Measurements from ENCODE around the gene SMARCC2.

SMARCC2 gene

DNA sequence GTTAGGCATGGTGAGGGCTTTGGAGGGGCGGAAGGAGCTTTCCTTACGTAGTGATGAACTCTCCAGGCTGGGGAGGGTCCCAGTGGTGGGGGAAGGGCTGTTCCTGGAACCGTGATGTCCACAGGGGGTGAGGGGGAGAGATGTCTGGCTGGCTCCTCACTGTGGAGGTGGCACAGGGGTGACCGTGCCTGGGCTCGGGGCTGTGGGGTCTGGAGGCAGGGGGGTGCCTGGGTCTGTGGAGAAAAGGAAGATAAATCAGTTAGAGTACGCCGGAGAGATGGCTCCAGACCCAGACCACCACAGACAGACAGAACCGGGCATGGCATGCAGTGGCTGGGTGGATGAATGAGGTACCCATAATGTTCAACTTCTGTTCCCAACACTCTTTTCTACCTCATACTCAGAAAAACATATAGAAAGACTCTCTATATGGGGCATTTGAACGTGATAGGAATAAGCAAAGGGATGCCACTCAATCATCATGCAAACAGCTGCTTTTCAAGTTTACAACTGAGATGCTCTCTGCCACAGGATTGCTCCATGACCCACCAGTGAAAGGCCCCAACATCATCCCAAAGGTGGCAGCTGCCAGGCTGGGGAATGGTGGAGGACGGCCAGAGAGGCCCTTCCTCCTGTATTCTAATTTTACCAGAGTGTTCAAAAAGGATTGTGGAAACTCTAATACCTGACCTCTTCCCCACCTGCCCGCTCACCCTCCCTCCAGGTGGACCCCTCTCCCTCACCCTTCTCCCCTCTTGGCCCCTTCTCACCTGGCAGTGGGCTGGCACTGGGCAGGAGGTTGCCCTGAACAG lies 25.5 kb downstream of the SMARCC2 start:
- H3K27me3 ChIP-seq (ENCODE audit: low read depth, low read length) = no peaks in the 10 kb centered on the region
- TF ChIP-seq, protein P1, sequence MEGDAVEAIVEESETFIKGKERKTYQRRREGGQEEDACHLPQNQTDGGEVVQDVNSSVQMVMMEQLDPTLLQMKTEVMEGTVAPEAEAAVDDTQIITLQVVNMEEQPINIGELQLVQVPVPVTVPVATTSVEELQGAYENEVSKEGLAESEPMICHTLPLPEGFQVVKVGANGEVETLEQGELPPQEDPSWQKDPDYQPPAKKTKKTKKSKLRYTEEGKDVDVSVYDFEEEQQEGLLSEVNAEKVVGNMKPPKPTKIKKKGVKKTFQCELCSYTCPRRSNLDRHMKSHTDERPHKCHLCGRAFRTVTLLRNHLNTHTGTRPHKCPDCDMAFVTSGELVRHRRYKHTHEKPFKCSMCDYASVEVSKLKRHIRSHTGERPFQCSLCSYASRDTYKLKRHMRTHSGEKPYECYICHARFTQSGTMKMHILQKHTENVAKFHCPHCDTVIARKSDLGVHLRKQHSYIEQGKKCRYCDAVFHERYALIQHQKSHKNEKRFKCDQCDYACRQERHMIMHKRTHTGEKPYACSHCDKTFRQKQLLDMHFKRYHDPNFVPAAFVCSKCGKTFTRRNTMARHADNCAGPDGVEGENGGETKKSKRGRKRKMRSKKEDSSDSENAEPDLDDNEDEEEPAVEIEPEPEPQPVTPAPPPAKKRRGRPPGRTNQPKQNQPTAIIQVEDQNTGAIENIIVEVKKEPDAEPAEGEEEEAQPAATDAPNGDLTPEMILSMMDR (IDR thresholded peaks at IDR 0.05; ENCODE audit: low read depth, low read length) = no peak
- no peak for TF ChIP-seq EZH2phosphoT487 (IDR thresholded peaks at IDR 0.05; ENCODE audit: low read depth)
- peaks cover 15% of the 10 kb centered on the region for H3K4me1 ChIP-seq (ENCODE audit: low read length)
- H3K79me2 ChIP-seq (ENCODE audit: low read length) = peaks cover 23% of the 10 kb centered on the region
- no peak overlapping the region for H2AFZ ChIP-seq (ENCODE audit: low read depth, low read length)
- H3K9ac ChIP-seq (ENCODE audit: low read length) = no peak overlapping the region
- no peaks in the 10 kb centered on the region for H3K9me3 ChIP-seq (ENCODE audit: insufficient read depth, low read length)
- H3K4me2 ChIP-seq (ENCODE audit: low read length) = no peak overlapping the region
- H3K36me3 ChIP-seq (replicated peaks; ENCODE audit: low read depth, low read length) = peaks cover 68% of the 10 kb centered on the region
- no peak overlapping the region for H3K27ac ChIP-seq (ENCODE audit: low read length)
- H3K4me3 ChIP-seq (ENCODE audit: low read length) = no peak overlapping the region
- peaks cover 24% of the 10 kb centered on the region for H4K20me1 ChIP-seq (ENCODE audit: insufficient read depth, low read length)

DNA sequence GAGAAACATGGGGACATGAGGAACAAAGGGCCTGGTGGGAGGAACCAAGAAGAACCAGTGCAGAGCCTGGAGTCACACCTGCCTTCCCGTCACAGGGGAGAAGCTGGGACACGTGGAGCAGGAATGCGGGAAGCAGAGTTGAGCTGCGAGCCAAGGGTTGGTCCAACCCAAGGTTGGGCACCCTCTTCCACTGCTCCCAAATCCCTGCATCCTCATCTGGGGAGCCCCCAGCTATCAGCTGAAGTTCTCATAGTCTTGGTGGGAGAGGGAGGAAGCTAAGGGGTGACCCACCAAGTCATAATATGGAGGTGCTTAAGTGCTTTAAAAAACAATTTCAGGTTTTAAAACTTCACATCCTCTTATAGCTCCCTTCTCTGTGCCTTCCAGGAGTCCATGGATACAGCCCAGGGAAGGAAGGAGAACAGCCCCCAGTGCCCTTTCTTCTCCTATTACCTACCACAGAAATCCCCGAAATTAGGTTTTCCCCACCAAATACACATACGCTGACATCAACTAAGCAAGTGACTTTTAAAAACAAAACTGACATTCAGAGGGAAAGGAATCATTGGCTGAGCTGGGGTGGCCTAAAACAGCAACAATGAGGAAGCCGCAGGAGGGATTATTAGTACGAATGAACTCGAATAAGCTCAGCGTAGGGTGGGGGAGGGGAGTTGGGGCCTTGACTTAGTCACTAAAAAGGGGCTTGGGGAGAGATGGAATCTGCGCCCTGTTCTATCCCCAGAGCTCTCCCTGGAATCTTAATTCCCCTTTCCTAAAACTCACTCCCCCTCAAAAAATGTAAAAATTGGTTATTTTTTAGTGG lies 26.6 kb downstream of the SMARCC2 start:
- peaks cover 29% of the 10 kb centered on the region for H3K79me2 ChIP-seq (ENCODE audit: low read length)
- H3K36me3 ChIP-seq (replicated peaks; ENCODE audit: low read depth, low read length) = peaks cover 68% of the 10 kb centered on the region
- H3K4me3 ChIP-seq (ENCODE audit: low read length) = no peak overlapping the region
- peaks cover 24% of the 10 kb centered on the region for H4K20me1 ChIP-seq (ENCODE audit: insufficient read depth, low read length)
- no peaks in the 10 kb centered on the region for H3K27me3 ChIP-seq (ENCODE audit: low read depth, low read length)
- no peak overlapping the region for H3K9ac ChIP-seq (ENCODE audit: low read length)
- no peak overlapping the region for H3K27ac ChIP-seq (ENCODE audit: low read length)
- peaks cover 15% of the 10 kb centered on the region for H3K4me1 ChIP-seq (ENCODE audit: low read length)
- TF ChIP-seq, protein P1 (IDR thresholded peaks at IDR 0.05; ENCODE audit: low read depth, low read length) = no peak
- TF ChIP-seq EZH2phosphoT487 (IDR thresholded peaks at IDR 0.05; ENCODE audit: low read depth) = no peak
- no peak overlapping the region for H2AFZ ChIP-seq (ENCODE audit: low read depth, low read length)
- no peaks in the 10 kb centered on the region for H3K9me3 ChIP-seq (ENCODE audit: insufficient read depth, low read length)
- H3K4me2 ChIP-seq (ENCODE audit: low read length) = no peak overlapping the region

DNA sequence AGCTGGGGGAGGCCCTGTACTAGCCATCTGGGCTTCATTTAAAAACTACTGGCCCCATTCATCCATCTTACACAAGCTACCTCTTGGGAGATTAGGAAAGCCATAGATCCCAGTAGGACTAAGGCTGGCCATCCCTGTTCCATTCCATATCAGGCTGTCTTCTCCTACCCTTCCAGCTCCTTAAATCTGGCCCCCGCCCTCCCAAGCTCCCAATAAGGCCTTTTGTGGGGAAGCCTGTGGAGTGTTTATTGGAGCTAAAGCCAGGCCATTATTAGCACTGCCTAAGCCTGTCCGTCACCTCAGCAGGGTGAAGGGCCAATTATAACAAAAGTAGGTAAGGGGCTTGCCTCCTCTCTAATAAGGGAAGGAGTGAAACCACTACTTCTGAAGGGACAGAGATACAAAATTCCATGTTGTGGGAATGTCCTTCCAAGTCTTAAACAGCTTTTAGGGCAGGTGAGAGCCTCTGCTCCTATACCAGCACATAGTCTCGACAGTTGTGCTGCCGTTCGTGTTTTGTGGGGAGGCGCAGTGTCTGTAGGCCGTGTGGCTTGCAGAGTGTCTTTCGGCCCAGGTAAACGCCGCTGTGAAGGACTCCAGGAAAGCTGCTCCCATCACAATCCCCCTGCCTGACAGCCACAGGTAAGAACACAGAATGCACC lies 27.5 kb downstream of the SMARCC2 start:
- Histone ChIP-seq H4K20me1 (ENCODE audit: insufficient read depth, low read length) (peaks cover 24% of the 10 kb centered on the region), H3K4me1 (ENCODE audit: low read length) (peaks cover 21% of the 10 kb centered on the region), H3K9ac (ENCODE audit: low read length) (no peak overlapping the region), H2AFZ (ENCODE audit: low read depth, low read length) (no peak overlapping the region), H3K4me2 (ENCODE audit: low read length) (no peak overlapping the region), H3K9me3 (ENCODE audit: insufficient read depth, low read length) (no peaks in the 10 kb centered on the region), H3K79me2 (ENCODE audit: low read length) (peaks cover 29% of the 10 kb centered on the region), H3K4me3 (ENCODE audit: low read length) (no peak overlapping the region), H3K36me3 (replicated peaks; ENCODE audit: low read depth, low read length) (peaks cover 68% of the 10 kb centered on the region), H3K27ac (ENCODE audit: low read length) (no peak overlapping the region), H3K27me3 (ENCODE audit: low read depth, low read length) (no peaks in the 10 kb centered on the region)
- TF ChIP-seq, protein P1 (IDR thresholded peaks at IDR 0.05; ENCODE audit: low read depth, low read length) = no peak
- no peak for TF ChIP-seq EZH2phosphoT487 (IDR thresholded peaks at IDR 0.05; ENCODE audit: low read depth)
